ENCODE measurements around the gene CACNB1. TPM values are rescaled to one million over a fixed set of nuclear protein-coding genes. Genes with fewer than 3 reads are reported as not detected.

Gene CACNB1
- total RNA-seq, 1 experiment from 2014 or later: 20.0 TPM

DNA sequence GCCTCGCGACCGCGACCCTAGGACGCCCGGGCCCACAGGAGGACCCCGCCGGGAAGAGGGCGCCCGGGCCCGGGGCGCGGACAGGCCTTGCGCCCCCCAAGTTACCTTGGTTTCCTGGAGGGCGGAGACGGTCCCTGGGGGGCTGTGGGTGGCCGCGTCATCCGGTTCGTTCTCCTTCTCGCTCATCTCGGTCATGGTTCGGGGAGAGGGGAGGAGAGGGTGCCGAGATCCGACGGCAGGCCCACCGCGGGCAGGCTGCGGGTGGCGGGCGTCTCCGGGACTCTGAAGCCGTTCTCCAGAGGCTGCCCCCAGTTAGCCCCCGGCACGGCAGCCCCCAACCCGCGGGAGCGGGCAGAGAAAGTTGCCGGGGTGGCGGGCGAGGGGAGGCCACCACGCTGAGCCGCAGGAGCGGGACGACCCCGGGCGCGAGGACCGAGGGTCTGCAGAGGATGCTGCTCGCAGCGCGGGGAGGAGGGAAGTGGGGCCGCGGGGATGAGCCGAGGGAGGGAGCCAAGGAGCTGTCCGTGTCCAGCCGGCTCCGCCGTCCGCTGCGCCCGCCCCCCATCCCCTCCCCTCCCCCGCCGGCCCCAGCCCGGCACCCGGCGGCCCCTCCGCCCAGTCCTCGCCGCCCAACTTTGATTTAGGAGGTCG is 28.0 kb upstream of the CACNB1 start, which contains the start of gene STAC2:
TSS of gene STAC2 (minus strand) at position 638 of the 651 bp plus-strand sequence. CDS start at position 195, 443 bp downstream.
- H3K27ac ChIP-seq (ENCODE audit: insufficient read length, low read depth, low read length): no peak within 1 kb of the TSS
- no peak within 1 kb of the TSS; the same call in 1 of the 2 replicates for H3K14ac ChIP-seq (ENCODE audit: insufficient read depth, low read length)
- peak within 1 kb of the TSS; percentile 44 for H3K4me2 ChIP-seq (ENCODE audit: insufficient read depth, insufficient read length, low read length)
- no peak within 1 kb of the TSS for H2AK5ac ChIP-seq (ENCODE audit: insufficient read length, low read length)
- no peak within 1 kb of the TSS for H3K4ac ChIP-seq (ENCODE audit: low read depth, low read length)
- no peak within 1 kb of the TSS for H3K56ac ChIP-seq (ENCODE audit: insufficient read length, low read depth, low read length)
- Mint-ChIP-seq H3K36me3 (ENCODE audit: insufficient read depth in 1 of 3, low read depth in 3 of 3) (no peaks in the 10 kb centered on the region), H3K4me1 (peaks cover 17 to 21% of the 10 kb centered on the region in 2 experiments), H3K27me3 (ENCODE audit: low read depth) (peaks cover 63% of the 10 kb centered on the region), H3K4me3 (peak within 1 kb of the TSS; percentile 68 to 93), H3K9me3 (no peaks in the 10 kb centered on the region), H3K27ac (peak within 1 kb of the TSS in 1 of 3 experiments; percentile 27; a peak in 1 of 7 replicates)
- H3K23ac ChIP-seq (ENCODE audit: insufficient read length, low read depth, low read length): no peak within 1 kb of the TSS
- no peak for DNase-seq
- no peak within 1 kb of the TSS for H2BK120ac ChIP-seq (ENCODE audit: low read depth, low read length, poor library complexity, severe bottlenecking)
- H3K9ac ChIP-seq (ENCODE audit: extremely low read depth, insufficient read length, low read length): no peak within 1 kb of the TSS
- H3K23me2 ChIP-seq (ENCODE audit: insufficient read length, low read depth, low read length, poor library complexity, severe bottlenecking): peaks cover 13% of the 10 kb centered on the region
- no peaks in the 10 kb centered on the region for H3K79me1 ChIP-seq (ENCODE audit: insufficient read depth, low read depth, low read length, poor library complexity, severe bottlenecking)
- H2BK12ac ChIP-seq (ENCODE audit: insufficient read length, low read depth, low read length): no peak within 1 kb of the TSS
- no peaks in the 10 kb centered on the region for H3K4me1 ChIP-seq (ENCODE audit: insufficient read depth, low read length)
- no peak within 1 kb of the TSS for H4K91ac ChIP-seq (ENCODE audit: insufficient read length, low read depth, low read length)
- H2BK20ac ChIP-seq (ENCODE audit: low read depth, low read length, poor library complexity, severe bottlenecking): no peak within 1 kb of the TSS
- H3K79me2 ChIP-seq (ENCODE audit: insufficient read depth, low read length): no peaks in the 10 kb centered on the region
- no peak within 1 kb of the TSS for H4K8ac ChIP-seq (replicated peaks; ENCODE audit: insufficient read length, low read depth, low read length)
- H4K5ac ChIP-seq (ENCODE audit: insufficient read length, low read depth, low read length): no peak within 1 kb of the TSS
- no peak within 1 kb of the TSS for H2BK15ac ChIP-seq (ENCODE audit: low read depth, low read length)
- no CpG with 5 or more reads among the region's 71 CpGs for WGBS (ENCODE audit: extremely low coverage, insufficient read length, low lambda C conversion rate)
- TF ChIP-seq, protein P1, sequence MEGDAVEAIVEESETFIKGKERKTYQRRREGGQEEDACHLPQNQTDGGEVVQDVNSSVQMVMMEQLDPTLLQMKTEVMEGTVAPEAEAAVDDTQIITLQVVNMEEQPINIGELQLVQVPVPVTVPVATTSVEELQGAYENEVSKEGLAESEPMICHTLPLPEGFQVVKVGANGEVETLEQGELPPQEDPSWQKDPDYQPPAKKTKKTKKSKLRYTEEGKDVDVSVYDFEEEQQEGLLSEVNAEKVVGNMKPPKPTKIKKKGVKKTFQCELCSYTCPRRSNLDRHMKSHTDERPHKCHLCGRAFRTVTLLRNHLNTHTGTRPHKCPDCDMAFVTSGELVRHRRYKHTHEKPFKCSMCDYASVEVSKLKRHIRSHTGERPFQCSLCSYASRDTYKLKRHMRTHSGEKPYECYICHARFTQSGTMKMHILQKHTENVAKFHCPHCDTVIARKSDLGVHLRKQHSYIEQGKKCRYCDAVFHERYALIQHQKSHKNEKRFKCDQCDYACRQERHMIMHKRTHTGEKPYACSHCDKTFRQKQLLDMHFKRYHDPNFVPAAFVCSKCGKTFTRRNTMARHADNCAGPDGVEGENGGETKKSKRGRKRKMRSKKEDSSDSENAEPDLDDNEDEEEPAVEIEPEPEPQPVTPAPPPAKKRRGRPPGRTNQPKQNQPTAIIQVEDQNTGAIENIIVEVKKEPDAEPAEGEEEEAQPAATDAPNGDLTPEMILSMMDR (conservative IDR thresholded peaks at IDR 0.05): no peak
- no peak within 1 kb of the TSS for H2BK5ac ChIP-seq (ENCODE audit: insufficient read length, low read length)
- H3K18ac ChIP-seq (ENCODE audit: insufficient read length, low read depth, low read length): no peak within 1 kb of the TSS
- H2AFZ ChIP-seq (ENCODE audit: low read length): no peak within 1 kb of the TSS
- H4K20me1 ChIP-seq (ENCODE audit: control insufficient read depth, insufficient read depth, insufficient read length): no peaks in the 10 kb centered on the region
- peaks cover 17% of the 10 kb centered on the region; the same call in 1 of the 2 replicates for H3K27me3 ChIP-seq (ENCODE audit: insufficient read depth, low read length)
- H3K9me3 ChIP-seq (ENCODE audit: control insufficient read depth, low read depth, low read length): no peaks in the 10 kb centered on the region
- no peak within 1 kb of the TSS for H3T11ph ChIP-seq (ENCODE audit: low read length)

Measured in H9 (cell line).